Stimulated activated memory B cell treated with anti-CD40 and anti-IgM and Interleukin-4, amounts not matched to agents 10 μg/mL and 1 μg/mL and 100 μg/mL, for 72 hours (primary cell): ENCODE measurements around the gene DSG2.

Source experiments
- ATAC-seq: fragments of 150-1000 bp; cut with Tn5 transposase; 2 replicates; pipeline ENCODE4 v1.10.0; 2021
- H3K27ac Mint-ChIP-seq: one replicate; pipeline ENCODE4 v1.8.0; 2022; ENCODE audit warnings: mild to moderate bottlenecking, mixed read lengths
- H3K27me3 Mint-ChIP-seq: one replicate; pipeline ENCODE4 v1.8.0; 2022; ENCODE audit warnings: mixed read lengths
- H3K36me3 Mint-ChIP-seq: one replicate; pipeline ENCODE4 v1.8.0; 2022; ENCODE audit warnings: mixed read lengths
- H3K4me1 Mint-ChIP-seq: one replicate; pipeline ENCODE4 v1.8.0; 2022; ENCODE audit warnings: mixed read lengths
- H3K4me3 Mint-ChIP-seq: one replicate; pipeline ENCODE4 v1.8.0; 2022; ENCODE audit warnings: mild to moderate bottlenecking, moderate library complexity, mixed read lengths
- H3K9me3 Mint-ChIP-seq: one replicate; pipeline ENCODE4 v1.8.0; 2022; ENCODE audit warnings: mixed read lengths

The DSG2 gene

GRCh38 chr18:31563778-31564177, 65.8 kb downstream of the DSG2 start:
- ATAC-seq = no peak
- Mint-ChIP-seq H3K36me3 (no peaks in the 10 kb centered on the region), H3K4me3 (no peak overlapping the region), H3K9me3 (no peaks in the 10 kb centered on the region), H3K27me3 (no peaks in the 10 kb centered on the region), H3K27ac (no peak overlapping the region), H3K4me1 (no peaks in the 10 kb centered on the region)

- no peaks in the 10 kb centered on the region for H3K27me3 Mint-ChIP-seq
- no peaks in the 10 kb centered on the region for H3K4me1 Mint-ChIP-seq
- no peak overlapping the region for H3K4me3 Mint-ChIP-seq
- no peaks in the 10 kb centered on the region for H3K9me3 Mint-ChIP-seq
- ATAC-seq = no peak
- no peak overlapping the region for H3K27ac Mint-ChIP-seq
- no peaks in the 10 kb centered on the region for H3K36me3 Mint-ChIP-seq
Measured at GRCh38 chr18:31565345-31565744, 67.4 kb downstream of the DSG2 start.

- Mint-ChIP-seq H3K27ac (no peak overlapping the region), H3K9me3 (no peaks in the 10 kb centered on the region), H3K4me3 (no peak overlapping the region), H3K36me3 (no peaks in the 10 kb centered on the region), H3K4me1 (no peaks in the 10 kb centered on the region), H3K27me3 (no peaks in the 10 kb centered on the region)
- ATAC-seq = no peak
Measured at GRCh38 chr18:31565782-31566512, 68.0 kb downstream of the DSG2 start.

GRCh38 chr18:31566576-31567306, 68.8 kb downstream of the DSG2 start:
- no peak for ATAC-seq
- Mint-ChIP-seq H3K36me3 (no peaks in the 10 kb centered on the region), H3K4me3 (no peak overlapping the region), H3K27me3 (no peaks in the 10 kb centered on the region), H3K27ac (no peak overlapping the region), H3K9me3 (no peaks in the 10 kb centered on the region), H3K4me1 (no peaks in the 10 kb centered on the region)

GRCh38 chr18:31572368-31572767, 74.4 kb downstream of the DSG2 start:
- ATAC-seq = no peak
- H3K27me3 Mint-ChIP-seq = no peaks in the 10 kb centered on the region
- H3K36me3 Mint-ChIP-seq = no peaks in the 10 kb centered on the region
- H3K4me3 Mint-ChIP-seq = no peak overlapping the region
- H3K27ac Mint-ChIP-seq = no peak overlapping the region
- H3K4me1 Mint-ChIP-seq = no peaks in the 10 kb centered on the region
- no peaks in the 10 kb centered on the region for H3K9me3 Mint-ChIP-seq

- Mint-ChIP-seq H3K36me3 (no peaks in the 10 kb centered on the region), H3K9me3 (no peaks in the 10 kb centered on the region), H3K27me3 (no peaks in the 10 kb centered on the region), H3K4me1 (no peaks in the 10 kb centered on the region), H3K4me3 (no peak overlapping the region), H3K27ac (no peak overlapping the region)
- ATAC-seq = no peak
Measured at GRCh38 chr18:31573051-31573450, 75.1 kb downstream of the DSG2 start.

- no peak for ATAC-seq
- Mint-ChIP-seq H3K9me3 (no peaks in the 10 kb centered on the region), H3K27ac (no peak overlapping the region), H3K4me1 (no peaks in the 10 kb centered on the region), H3K36me3 (no peaks in the 10 kb centered on the region), H3K27me3 (no peaks in the 10 kb centered on the region), H3K4me3 (no peak overlapping the region)
Measured at GRCh38 chr18:31574359-31574758, 76.4 kb downstream of the DSG2 start.

- ATAC-seq = no peak
- Mint-ChIP-seq H3K4me3 (no peak overlapping the region), H3K4me1 (no peaks in the 10 kb centered on the region), H3K36me3 (no peaks in the 10 kb centered on the region), H3K27me3 (no peaks in the 10 kb centered on the region), H3K27ac (no peak overlapping the region), H3K9me3 (no peaks in the 10 kb centered on the region)
Measured at GRCh38 chr18:31575515-31576257, 77.7 kb downstream of the DSG2 start.

- Mint-ChIP-seq H3K27me3 (no peaks in the 10 kb centered on the region), H3K9me3 (no peaks in the 10 kb centered on the region), H3K4me3 (no peak overlapping the region), H3K27ac (no peak overlapping the region), H3K4me1 (no peaks in the 10 kb centered on the region), H3K36me3 (no peaks in the 10 kb centered on the region)
- ATAC-seq = no peak
Measured at GRCh38 chr18:31576670-31577069, 78.7 kb downstream of the DSG2 start.

- Mint-ChIP-seq H3K9me3 (no peaks in the 10 kb centered on the region), H3K27me3 (no peaks in the 10 kb centered on the region), H3K36me3 (no peaks in the 10 kb centered on the region), H3K27ac (no peak overlapping the region), H3K4me3 (no peak overlapping the region), H3K4me1 (no peaks in the 10 kb centered on the region)
- ATAC-seq = no peak
Measured at GRCh38 chr18:31577195-31577594, 79.2 kb downstream of the DSG2 start.

GRCh38 chr18:31578126-31578525, 80.1 kb downstream of the DSG2 start:
- no peaks in the 10 kb centered on the region for H3K9me3 Mint-ChIP-seq
- ATAC-seq = no peak
- no peaks in the 10 kb centered on the region for H3K4me1 Mint-ChIP-seq
- no peaks in the 10 kb centered on the region for H3K36me3 Mint-ChIP-seq
- no peak overlapping the region for H3K4me3 Mint-ChIP-seq
- no peaks in the 10 kb centered on the region for H3K27me3 Mint-ChIP-seq
- H3K27ac Mint-ChIP-seq = no peak overlapping the region

- no peak overlapping the region for H3K4me3 Mint-ChIP-seq
- H3K27me3 Mint-ChIP-seq = no peaks in the 10 kb centered on the region
- ATAC-seq = no peak
- H3K36me3 Mint-ChIP-seq = no peaks in the 10 kb centered on the region
- H3K27ac Mint-ChIP-seq = no peak overlapping the region
- no peaks in the 10 kb centered on the region for H3K9me3 Mint-ChIP-seq
- H3K4me1 Mint-ChIP-seq = no peaks in the 10 kb centered on the region
Measured at GRCh38 chr18:31579375-31579774, 81.4 kb downstream of the DSG2 start.

GRCh38 chr18:31581498-31582197, 83.7 kb downstream of the DSG2 start:
- H3K4me1 Mint-ChIP-seq = no peaks in the 10 kb centered on the region
- H3K27ac Mint-ChIP-seq = no peak overlapping the region
- H3K27me3 Mint-ChIP-seq = no peaks in the 10 kb centered on the region
- H3K9me3 Mint-ChIP-seq = no peaks in the 10 kb centered on the region
- no peak overlapping the region for H3K4me3 Mint-ChIP-seq
- ATAC-seq = no peak
- no peaks in the 10 kb centered on the region for H3K36me3 Mint-ChIP-seq

GRCh38 chr18:31583185-31583854, 85.3 kb downstream of the DSG2 start:
- ATAC-seq = no peak
- Mint-ChIP-seq H3K4me3 (no peak overlapping the region), H3K4me1 (no peaks in the 10 kb centered on the region), H3K9me3 (no peaks in the 10 kb centered on the region), H3K27ac (no peak overlapping the region), H3K27me3 (no peaks in the 10 kb centered on the region), H3K36me3 (no peaks in the 10 kb centered on the region)

- no peaks in the 10 kb centered on the region for H3K36me3 Mint-ChIP-seq
- no peak overlapping the region for H3K27ac Mint-ChIP-seq
- no peak for ATAC-seq
- H3K4me1 Mint-ChIP-seq = no peaks in the 10 kb centered on the region
- peaks cover 6% of the 10 kb centered on the region for H3K27me3 Mint-ChIP-seq
- no peaks in the 10 kb centered on the region for H3K9me3 Mint-ChIP-seq
- H3K4me3 Mint-ChIP-seq = no peak overlapping the region
Measured at GRCh38 chr18:31585991-31586390, 88.0 kb downstream of the DSG2 start.
